Thoracic aorta (tissue), 2 donors: Measurements from ENCODE around the gene AHI1. TPM values are rescaled to one million over a fixed set of nuclear protein-coding genes. Genes with fewer than 3 reads are reported as not detected.
A peak's percentile ranks its signal among the peaks of the same experiment; 100 is the strongest.

ENCODE experiments used
- ATAC-seq: fragments of 150-250 bp; one replicate; pipeline ENCODE4 v1.8.0; 2017; ENCODE audit warnings: low read depth; ENCODE audit not compliant: insufficient number of reproducible peaks, low FRiP score
- DNase-seq: peaks from one replicate; pipeline ENCODE4 v3.0.0-alpha.2; 2020; ENCODE audit warnings: low spot score
- H3K27ac ChIP-seq, 2 donors: fragments of 200-600 bp; sonication (generic); 1 replicate in 1 of 2; 2 replicates in 1 of 2; pipeline ENCODE4 v1.5.1; 2016; ENCODE audit warnings: mild to moderate bottlenecking in 2 of 2, moderate library complexity in 2 of 2
- H3K27me3 ChIP-seq: fragments of 200-600 bp; sonication (generic); replicated peaks from 2 replicates; pipeline ENCODE4 v1.6.0; 2016; ENCODE audit warnings: mild to moderate bottlenecking; ENCODE audit not compliant: insufficient read depth
- H3K36me3 ChIP-seq: fragments of 200-600 bp; sonication (generic); one replicate; pipeline ENCODE4 v1.5.1; 2016
- H3K4me1 ChIP-seq, 2 donors: fragments of 200-600 bp; sonication (generic); 1 replicate in 1 of 2; 2 replicates in 1 of 2; pipeline versions ENCODE4 v1.5.1 to v1.6.0; 2016; ENCODE audit warnings: low read depth in 2 of 2, mild to moderate bottlenecking in 1 of 2; ENCODE audit not compliant: control insufficient read depth in 1 of 2
- H3K4me3 ChIP-seq: fragments of 200-600 bp; sonication (generic); 2 replicates; pipeline ENCODE4 v1.5.1; 2016; ENCODE audit warnings: mild to moderate bottlenecking
- H3K9me3 ChIP-seq: fragments of 200-600 bp; sonication (generic); 2 replicates; pipeline ENCODE4 v1.5.1; 2016
- total RNA-seq, 2 donors: library from RNA; depleted of rRNA; stranded (reverse); fragments of >200 nt; gene quantifications; one replicate each; pipeline versions ENCODE4 v1.1.0 to v1.2.3, GENCODE V29; 2016
- TF ChIP-seq, protein P1 (sequence below): fragments of 200-600 bp; sonication (generic); IDR thresholded peaks from one replicate; pipeline ENCODE4 v1.5.1; 2019; ENCODE audit warnings: antibody characterized with exemption

Gene AHI1
- total RNA-seq, 2 donors from 2014 or later: 21.7 to 65.5 TPM

DNA sequence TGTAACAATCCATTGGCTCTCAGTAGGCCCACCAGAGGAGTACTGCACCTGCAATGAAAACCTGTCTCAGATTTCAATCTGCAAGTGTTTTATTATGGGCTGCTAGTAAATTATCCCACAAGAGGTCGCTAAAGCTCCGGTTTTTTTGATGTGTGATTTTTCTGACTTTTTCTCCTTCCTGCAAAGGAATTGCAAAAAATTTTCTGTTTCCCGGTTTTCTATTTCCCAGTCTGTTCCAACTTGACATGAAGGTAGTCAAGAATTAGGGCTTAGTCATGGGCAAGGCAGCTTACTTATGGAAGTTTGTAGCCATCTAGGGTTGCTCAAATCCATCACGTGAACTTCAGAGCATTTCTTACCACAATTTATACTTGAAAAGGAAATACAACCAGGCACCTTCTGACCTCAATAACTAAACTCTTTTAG, 38.5 kb upstream of the AHI1 start:
- no peaks in the 10 kb centered on the region for H3K27me3 ChIP-seq
- H3K9me3 ChIP-seq: no peaks in the 10 kb centered on the region
- H3K4me1 ChIP-seq: no peaks in the 10 kb centered on the region
- no peak overlapping the region for H3K27ac ChIP-seq
- DNase-seq (no peak), ATAC-seq (no peak)
- no peaks in the 10 kb centered on the region for H3K36me3 ChIP-seq
- TF ChIP-seq, protein P1, sequence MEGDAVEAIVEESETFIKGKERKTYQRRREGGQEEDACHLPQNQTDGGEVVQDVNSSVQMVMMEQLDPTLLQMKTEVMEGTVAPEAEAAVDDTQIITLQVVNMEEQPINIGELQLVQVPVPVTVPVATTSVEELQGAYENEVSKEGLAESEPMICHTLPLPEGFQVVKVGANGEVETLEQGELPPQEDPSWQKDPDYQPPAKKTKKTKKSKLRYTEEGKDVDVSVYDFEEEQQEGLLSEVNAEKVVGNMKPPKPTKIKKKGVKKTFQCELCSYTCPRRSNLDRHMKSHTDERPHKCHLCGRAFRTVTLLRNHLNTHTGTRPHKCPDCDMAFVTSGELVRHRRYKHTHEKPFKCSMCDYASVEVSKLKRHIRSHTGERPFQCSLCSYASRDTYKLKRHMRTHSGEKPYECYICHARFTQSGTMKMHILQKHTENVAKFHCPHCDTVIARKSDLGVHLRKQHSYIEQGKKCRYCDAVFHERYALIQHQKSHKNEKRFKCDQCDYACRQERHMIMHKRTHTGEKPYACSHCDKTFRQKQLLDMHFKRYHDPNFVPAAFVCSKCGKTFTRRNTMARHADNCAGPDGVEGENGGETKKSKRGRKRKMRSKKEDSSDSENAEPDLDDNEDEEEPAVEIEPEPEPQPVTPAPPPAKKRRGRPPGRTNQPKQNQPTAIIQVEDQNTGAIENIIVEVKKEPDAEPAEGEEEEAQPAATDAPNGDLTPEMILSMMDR: peak; percentile 36
- H3K4me3 ChIP-seq: no peak overlapping the region

GRCh38 chr6:135534773-135535380, 37.3 kb upstream of the AHI1 start:
- ATAC-seq: no peak
- TF ChIP-seq, protein P1: no peak
- no peaks in the 10 kb centered on the region for H3K27me3 ChIP-seq
- H3K36me3 ChIP-seq: no peaks in the 10 kb centered on the region
- no peak overlapping the region for H3K4me3 ChIP-seq
- no peaks in the 10 kb centered on the region for H3K9me3 ChIP-seq
- DNase-seq: no peak
- H3K27ac ChIP-seq: no peak overlapping the region
- H3K4me1 ChIP-seq: no peaks in the 10 kb centered on the region

DNA sequence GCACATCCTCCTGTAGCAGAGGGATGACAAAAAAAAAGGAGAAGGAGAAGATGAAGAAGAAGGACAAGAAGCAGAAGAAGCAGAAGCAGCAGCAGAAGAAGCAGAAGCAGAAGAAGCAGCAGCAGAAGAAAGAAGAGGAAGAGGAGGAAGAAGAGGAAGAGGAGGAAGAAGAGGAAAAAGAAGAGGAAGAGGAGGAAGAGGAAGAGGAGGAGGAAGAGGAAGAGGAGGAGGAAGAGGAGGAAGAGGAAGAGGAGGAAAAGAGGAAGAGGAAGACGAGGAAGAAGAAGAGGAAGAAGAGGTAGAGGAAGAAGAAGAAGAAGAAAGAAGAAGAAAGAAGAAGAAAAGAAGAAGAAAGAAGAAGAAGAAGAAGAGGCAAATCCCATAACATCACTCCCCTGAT, 35.0 kb upstream of the AHI1 start:
- ATAC-seq: no peak
- no peaks in the 10 kb centered on the region for H3K4me1 ChIP-seq

GRCh38 chr6:135531954-135532490, 34.5 kb upstream of the AHI1 start:
- TF ChIP-seq, protein P1: no peak
- no peak for DNase-seq
- no peak overlapping the region for H3K4me3 ChIP-seq
- no peak for ATAC-seq
- H3K9me3 ChIP-seq: no peaks in the 10 kb centered on the region
- no peaks in the 10 kb centered on the region for H3K27me3 ChIP-seq
- H3K36me3 ChIP-seq: no peaks in the 10 kb centered on the region
- H3K4me1 ChIP-seq: no peaks in the 10 kb centered on the region
- H3K27ac ChIP-seq: no peak overlapping the region

More for the DNA sequence above, 35.0 kb upstream of the AHI1 start:
- no peaks in the 10 kb centered on the region for H3K36me3 ChIP-seq
- H3K27ac ChIP-seq: no peak overlapping the region
- TF ChIP-seq, protein P1: no peak
- no peak for DNase-seq
- no peaks in the 10 kb centered on the region for H3K27me3 ChIP-seq
- no peaks in the 10 kb centered on the region for H3K9me3 ChIP-seq
- no peak overlapping the region for H3K4me3 ChIP-seq

DNA sequence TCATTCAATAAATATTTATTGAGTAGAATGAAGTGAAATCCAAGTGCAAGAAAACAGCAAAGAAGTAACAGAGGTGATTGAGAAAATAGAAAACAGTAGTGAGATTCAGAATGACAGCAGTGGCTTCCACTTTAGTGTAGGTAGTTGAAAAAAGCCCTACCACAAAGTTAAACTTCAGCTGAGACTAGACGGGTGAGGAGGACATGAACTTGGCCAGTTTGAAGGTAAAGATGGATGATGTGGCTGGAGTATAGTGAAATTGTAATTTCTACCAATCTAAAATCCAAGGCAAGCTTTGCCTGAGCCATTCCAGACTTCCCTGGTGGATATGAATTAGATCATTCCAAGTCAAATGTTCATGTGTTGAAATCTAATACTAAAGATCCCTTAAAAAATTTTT, 32.6 kb upstream of the AHI1 start:
- Histone ChIP-seq H3K27me3 (no peaks in the 10 kb centered on the region), H3K27ac (no peak overlapping the region), H3K9me3 (no peaks in the 10 kb centered on the region), H3K4me3 (no peak overlapping the region), H3K36me3 (no peaks in the 10 kb centered on the region), H3K4me1 (no peaks in the 10 kb centered on the region)
- no peak for ATAC-seq
- TF ChIP-seq, protein P1: no peak
- no peak for DNase-seq
